KMS-11 (cell line): ENCODE data around the gene FOXP1.

Experiments used
- H2AFZ ChIP-seq: fragments of 200-600 bp; sonication (generic); 2 replicates; pipeline ENCODE4 v1.6.1; 2016; ENCODE audit warnings: antibody characterized with exemption, mixed run types, low read depth
- H3K27ac ChIP-seq: fragments of 200-600 bp; sonication (generic); 2 replicates; pipeline ENCODE4 v1.6.1; 2016; ENCODE audit warnings: mild to moderate bottlenecking, mixed run types
- H3K27me3 ChIP-seq: fragments of 200-600 bp; sonication (generic); 2 replicates; pipeline ENCODE4 v1.6.1; 2017; ENCODE audit warnings: mild to moderate bottlenecking, low read depth, mixed run types, moderate library complexity; ENCODE audit not compliant: insufficient read depth
- H3K36me3 ChIP-seq: fragments of 200-600 bp; sonication (generic); 2 replicates; pipeline ENCODE4 v1.6.1; 2017; ENCODE audit warnings: mild to moderate bottlenecking, mixed run types; ENCODE audit not compliant: insufficient read depth
- H3K4me1 ChIP-seq: fragments of 200-600 bp; sonication (generic); 2 replicates; pipeline ENCODE4 v1.6.1; 2016; ENCODE audit warnings: mild to moderate bottlenecking, low read depth, mixed run types; ENCODE audit not compliant: poor library complexity, severe bottlenecking
- H3K4me2 ChIP-seq: fragments of 200-600 bp; sonication (generic); 2 replicates; pipeline ENCODE4 v1.7.0; 2016; ENCODE audit warnings: mild to moderate bottlenecking, mixed run types
- H3K4me3 ChIP-seq: fragments of 200-600 bp; sonication (generic); IDR thresholded peaks from 2 replicates; pipeline ENCODE4 v1.6.1; 2017; ENCODE audit warnings: low read depth, low read length, mixed read lengths; ENCODE audit not compliant: insufficient read depth
- H3K79me2 ChIP-seq: fragments of 200-600 bp; sonication (generic); 2 replicates; pipeline ENCODE4 v1.6.1; 2016; ENCODE audit warnings: low read depth, mixed run types; ENCODE audit not compliant: insufficient read depth
- H3K9ac ChIP-seq: fragments of 200-600 bp; sonication (generic); 2 replicates; pipeline ENCODE4 v1.6.1; 2016; ENCODE audit warnings: mild to moderate bottlenecking, mixed run types
- H4K20me1 ChIP-seq: fragments of 200-600 bp; sonication (generic); 2 replicates; pipeline ENCODE4 v1.6.1; 2016; ENCODE audit warnings: mild to moderate bottlenecking, mixed run types; ENCODE audit not compliant: insufficient read depth
- TF ChIP-seq, protein P1 (sequence below): fragments of 200-600 bp; sonication (generic); conservative IDR thresholded peaks from 2 replicates; pipeline ENCODE4 v1.6.1; 2017; ENCODE audit warnings: low read depth, mild to moderate bottlenecking, antibody characterized with exemption, low read length, moderate library complexity, mixed read lengths

The FOXP1 gene

DNA sequence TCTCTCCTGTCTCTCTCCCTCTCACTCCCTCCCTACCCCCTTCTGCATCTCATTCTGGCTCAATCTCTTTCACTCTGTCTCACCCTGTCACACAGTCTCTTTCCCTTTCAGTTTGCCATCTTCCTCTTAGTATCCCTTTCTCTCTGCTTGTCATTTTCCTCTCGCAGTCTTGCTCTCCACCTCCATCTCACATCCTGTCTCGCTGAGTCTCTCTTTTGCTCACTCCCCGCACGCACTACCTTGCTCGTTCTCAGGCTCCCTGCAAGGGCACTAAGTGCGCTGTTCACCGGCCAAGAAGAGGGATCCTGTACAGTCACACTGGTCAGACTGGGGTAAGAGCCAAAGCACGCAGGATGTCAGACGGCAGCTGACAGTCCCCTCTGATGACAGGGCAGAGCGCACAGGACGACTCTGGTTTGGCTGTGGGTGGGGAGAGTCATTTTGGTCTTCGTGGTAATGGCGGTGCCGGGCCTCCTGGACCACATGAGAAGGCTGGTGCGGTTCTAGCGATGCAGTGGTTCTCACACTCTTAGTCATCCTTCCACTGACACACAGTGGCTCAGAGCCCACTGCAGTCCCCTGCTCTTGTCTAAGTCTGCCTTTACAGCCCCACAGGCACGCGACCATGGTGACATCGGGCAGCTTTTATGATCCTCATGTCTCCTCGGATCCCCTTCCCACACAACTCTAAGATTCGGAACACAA is 356.8 kb downstream of the FOXP1 start:
- Histone ChIP-seq H3K79me2 (no peaks in the 10 kb centered on the region), H3K4me2 (no peak overlapping the region), H3K4me1 (no peaks in the 10 kb centered on the region), H3K27me3 (no peaks in the 10 kb centered on the region), H3K27ac (no peak overlapping the region), H3K36me3 (no peaks in the 10 kb centered on the region), H3K9ac (no peak overlapping the region), H2AFZ (no peak overlapping the region; the same call in 1 of the 2 replicates), H3K4me3 (no peak overlapping the region), H4K20me1 (no peaks in the 10 kb centered on the region)
- TF ChIP-seq, protein P1, sequence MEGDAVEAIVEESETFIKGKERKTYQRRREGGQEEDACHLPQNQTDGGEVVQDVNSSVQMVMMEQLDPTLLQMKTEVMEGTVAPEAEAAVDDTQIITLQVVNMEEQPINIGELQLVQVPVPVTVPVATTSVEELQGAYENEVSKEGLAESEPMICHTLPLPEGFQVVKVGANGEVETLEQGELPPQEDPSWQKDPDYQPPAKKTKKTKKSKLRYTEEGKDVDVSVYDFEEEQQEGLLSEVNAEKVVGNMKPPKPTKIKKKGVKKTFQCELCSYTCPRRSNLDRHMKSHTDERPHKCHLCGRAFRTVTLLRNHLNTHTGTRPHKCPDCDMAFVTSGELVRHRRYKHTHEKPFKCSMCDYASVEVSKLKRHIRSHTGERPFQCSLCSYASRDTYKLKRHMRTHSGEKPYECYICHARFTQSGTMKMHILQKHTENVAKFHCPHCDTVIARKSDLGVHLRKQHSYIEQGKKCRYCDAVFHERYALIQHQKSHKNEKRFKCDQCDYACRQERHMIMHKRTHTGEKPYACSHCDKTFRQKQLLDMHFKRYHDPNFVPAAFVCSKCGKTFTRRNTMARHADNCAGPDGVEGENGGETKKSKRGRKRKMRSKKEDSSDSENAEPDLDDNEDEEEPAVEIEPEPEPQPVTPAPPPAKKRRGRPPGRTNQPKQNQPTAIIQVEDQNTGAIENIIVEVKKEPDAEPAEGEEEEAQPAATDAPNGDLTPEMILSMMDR: no peak

DNA sequence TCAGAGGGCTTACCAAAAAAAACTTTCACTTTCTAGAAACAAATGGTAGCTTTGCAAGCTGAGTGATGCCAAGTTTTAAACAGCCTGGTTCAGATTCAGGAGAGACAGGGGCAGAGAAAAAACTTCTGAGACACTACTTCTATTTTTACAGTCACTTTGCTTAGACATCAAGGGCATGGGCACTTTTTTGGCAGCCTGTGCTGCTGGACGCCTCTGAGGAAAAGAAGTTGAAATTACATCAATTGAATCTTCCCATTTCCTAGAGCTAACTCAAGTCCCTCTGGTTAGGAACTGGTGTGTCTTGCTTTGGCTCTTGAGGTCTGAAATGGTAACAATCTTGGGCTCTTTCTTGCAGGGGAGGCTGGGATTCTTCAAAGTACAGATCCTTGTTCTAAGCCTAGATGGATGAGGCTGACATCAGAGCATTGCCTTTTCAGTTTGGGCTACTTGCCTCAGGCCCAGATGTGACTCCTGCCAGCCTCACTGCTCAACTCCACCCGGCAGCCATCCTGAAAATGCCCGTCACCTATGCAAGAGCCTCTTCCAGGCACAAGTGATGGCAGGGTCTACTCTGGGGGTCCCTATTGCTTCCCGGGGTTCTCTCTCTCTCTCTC is 357.5 kb downstream of the FOXP1 start:
- Histone ChIP-seq H3K79me2 (no peaks in the 10 kb centered on the region), H3K27ac (no peak overlapping the region), H4K20me1 (no peaks in the 10 kb centered on the region)

DNA sequence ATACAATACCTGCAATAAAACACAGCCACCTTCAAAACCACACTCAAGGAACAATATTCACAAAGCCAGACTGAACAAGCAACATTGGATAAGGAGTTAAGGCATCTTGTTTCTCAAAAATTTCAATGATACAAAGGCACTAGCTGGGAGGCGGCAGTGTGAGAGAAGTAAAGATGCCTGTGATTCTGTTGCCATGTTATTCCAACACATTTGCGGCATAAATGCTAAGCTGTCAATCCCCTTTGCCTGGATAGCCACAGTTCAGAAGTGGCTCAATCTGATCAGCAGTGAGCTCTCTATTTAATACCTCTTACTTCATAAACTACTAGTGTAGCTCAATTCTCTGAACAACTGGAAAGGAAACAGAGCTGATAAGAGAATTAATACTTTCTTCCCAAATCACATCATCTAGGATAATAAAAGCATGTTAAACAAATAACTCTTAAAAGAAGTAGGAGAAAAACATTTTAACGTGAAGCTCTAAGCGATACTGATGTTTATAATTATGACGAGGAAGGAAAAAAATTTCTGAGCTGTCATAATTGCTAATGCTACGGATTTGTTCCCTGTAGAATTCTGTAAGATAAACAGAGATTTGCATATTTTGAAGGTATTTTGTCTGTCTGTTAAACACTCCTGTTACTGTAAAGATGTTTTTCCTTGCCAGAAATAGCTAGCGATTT is 358.4 kb downstream of the FOXP1 start:
- no peaks in the 10 kb centered on the region for H3K27me3 ChIP-seq
- no peaks in the 10 kb centered on the region for H4K20me1 ChIP-seq
- TF ChIP-seq, protein P1: no peak
- no peak overlapping the region for H3K9ac ChIP-seq
- H3K4me3 ChIP-seq: no peak overlapping the region
- H3K27ac ChIP-seq: no peak overlapping the region
- H3K36me3 ChIP-seq: no peaks in the 10 kb centered on the region
- no peaks in the 10 kb centered on the region for H3K79me2 ChIP-seq
- no peaks in the 10 kb centered on the region for H3K4me1 ChIP-seq
- no peak overlapping the region for H2AFZ ChIP-seq
- no peak overlapping the region for H3K4me2 ChIP-seq

More for the DNA sequence above, 357.5 kb downstream of the FOXP1 start:
- Histone ChIP-seq H2AFZ (no peak overlapping the region), H3K9ac (no peak overlapping the region), H3K4me1 (no peaks in the 10 kb centered on the region), H3K27me3 (no peaks in the 10 kb centered on the region), H3K36me3 (no peaks in the 10 kb centered on the region), H3K4me2 (no peak overlapping the region), H3K4me3 (no peak overlapping the region)
- TF ChIP-seq, protein P1: no peak

DNA sequence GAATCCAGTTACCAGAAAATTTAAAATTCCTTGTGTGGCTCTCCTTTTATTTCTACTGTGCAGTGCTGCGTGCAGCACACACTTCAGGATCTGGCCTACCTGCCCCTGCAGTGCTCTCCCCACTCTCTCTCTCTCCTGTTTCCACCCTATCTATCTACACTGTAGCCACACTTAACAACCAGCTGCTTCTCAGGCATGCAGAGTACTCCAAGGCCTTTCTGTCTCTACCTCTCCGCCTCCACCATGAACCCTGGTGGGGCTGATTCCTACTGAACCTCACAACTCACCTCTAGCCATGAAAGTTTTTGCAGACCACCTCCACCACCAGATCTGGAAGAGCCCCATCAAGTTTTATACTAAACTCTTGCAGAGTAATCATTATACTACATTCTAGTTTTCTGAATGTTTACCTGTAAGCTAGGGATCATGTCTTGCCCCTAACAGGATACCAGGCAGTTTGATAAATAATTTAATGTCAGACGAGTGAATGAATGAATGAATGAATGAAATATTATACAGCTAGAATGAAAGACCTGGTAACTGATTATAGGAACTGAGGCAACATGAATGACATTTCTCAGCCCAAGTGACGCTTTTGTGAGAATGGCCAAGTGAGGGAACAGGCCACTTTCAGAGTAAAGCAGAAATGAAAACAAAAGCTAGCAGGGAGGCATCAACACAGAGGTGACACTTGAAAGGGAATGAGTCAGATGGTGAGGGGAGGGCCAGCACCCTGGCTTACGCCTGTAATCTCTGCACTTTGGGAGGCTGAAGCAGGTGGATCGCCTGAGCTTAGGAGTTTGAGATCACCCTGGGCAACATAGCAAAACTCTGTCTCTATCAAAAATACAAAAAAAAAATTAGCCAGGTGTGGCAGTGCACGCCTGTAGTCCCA is 363.5 kb downstream of the FOXP1 start:
- no peaks in the 10 kb centered on the region for H3K79me2 ChIP-seq
- H3K36me3 ChIP-seq: no peaks in the 10 kb centered on the region
- no peak overlapping the region for H2AFZ ChIP-seq
- H3K4me1 ChIP-seq: no peaks in the 10 kb centered on the region
- H4K20me1 ChIP-seq: no peaks in the 10 kb centered on the region
- H3K4me2 ChIP-seq: no peak overlapping the region
- H3K4me3 ChIP-seq: no peak overlapping the region
- no peaks in the 10 kb centered on the region for H3K27me3 ChIP-seq
- TF ChIP-seq, protein P1: no peak
- H3K9ac ChIP-seq: no peak overlapping the region
- no peak overlapping the region for H3K27ac ChIP-seq
